Stimulated activated CD4-positive, alpha-beta T cell treated with anti-CD3 and anti-CD28 coated beads, Interleukin-1b, Interleukin-23, amount 100 ng/mL, for 24 hours (primary cell): Measurements from ENCODE around the gene WFIKKN2.
"Not testable (repeated sequence)": the region's sequence is repeated elsewhere in the genome, so short reads cannot be mapped to it uniquely, and the experiment has no call there.

Experiments
- DNase-seq, 4 experiments: peaks; one replicate each; pipeline ENCODE4 v3.0.0-alpha.2; 2020; ENCODE audit warnings: low read depth in 4 of 4, low spot score in 1 of 4

WFIKKN2 gene

GRCh38 chr17:50872710-50873424, 37.5 kb downstream of the WFIKKN2 start:
- peak in 2 of 4 experiments; percentile 22 to 24 for DNase-seq

DNA sequence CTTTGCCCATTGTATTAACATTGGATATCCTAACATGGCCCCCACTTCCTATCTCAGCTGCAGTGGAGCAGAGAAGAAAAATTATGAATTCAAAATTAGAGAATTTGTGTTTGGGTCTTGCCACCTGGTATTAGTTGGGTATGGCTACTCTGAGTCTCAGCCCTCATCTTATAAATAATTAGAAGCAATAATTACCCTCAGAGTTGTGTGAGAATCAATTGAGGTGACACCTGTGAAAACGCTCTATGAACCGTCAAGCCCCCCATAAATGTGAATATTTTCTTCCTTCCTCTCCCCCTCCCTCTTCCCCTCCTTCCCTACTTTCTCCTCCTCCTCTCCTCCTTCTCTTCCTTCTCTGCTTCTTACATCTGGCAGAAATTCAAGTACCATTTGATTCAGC, 39.7 kb downstream of the WFIKKN2 start:
- DNase-seq: no peak

DNA sequence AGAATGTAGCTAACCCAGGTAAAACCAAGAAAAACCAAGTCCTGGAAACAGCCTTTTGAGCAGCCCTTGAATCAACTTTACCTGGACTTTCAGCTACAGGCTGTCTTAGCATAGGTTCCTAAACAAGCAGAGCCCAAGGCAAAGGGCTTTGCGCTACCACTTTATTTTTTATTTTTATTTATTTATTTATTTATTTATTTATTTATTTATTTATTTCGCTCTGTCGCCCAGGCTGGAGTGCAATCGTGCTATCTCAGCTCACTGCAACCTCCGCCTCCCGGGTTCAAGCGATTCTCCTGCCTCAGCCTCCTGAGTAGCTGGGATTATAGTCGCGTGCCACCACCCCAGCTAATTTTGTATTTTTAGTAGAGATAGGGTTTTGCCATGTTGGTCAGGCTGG, 41.7 kb downstream of the WFIKKN2 start:
- not testable (repeated sequence) for DNase-seq

- DNase-seq: no peak
Observed at GRCh38 chr17:50877838-50878237, 42.5 kb downstream of the WFIKKN2 start.

- no peak for DNase-seq
Observed at GRCh38 chr17:50879086-50879485, 43.7 kb downstream of the WFIKKN2 start.

DNA sequence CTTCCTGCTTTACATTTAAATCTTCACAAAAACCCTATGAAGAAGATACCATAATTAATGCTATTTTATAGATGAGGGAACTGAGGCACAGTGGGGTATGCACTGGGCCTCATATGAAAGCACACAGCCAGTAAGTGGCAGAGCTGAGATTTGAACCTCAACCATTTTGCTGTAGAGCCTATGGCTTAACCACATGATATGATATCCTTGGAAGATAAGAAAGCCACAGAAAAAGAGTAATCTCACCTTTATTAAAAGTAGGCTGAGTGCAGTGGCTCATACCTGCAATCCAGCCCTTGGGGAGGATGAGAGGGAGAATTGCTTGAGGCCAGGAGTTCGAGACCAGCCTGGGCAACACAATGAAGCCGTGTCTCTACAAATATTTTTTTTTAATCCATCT, 45.8 kb downstream of the WFIKKN2 start:
- DNase-seq: no peak

- DNase-seq: no peak
Observed at GRCh38 chr17:50882851-50883250, 47.5 kb downstream of the WFIKKN2 start.

DNA sequence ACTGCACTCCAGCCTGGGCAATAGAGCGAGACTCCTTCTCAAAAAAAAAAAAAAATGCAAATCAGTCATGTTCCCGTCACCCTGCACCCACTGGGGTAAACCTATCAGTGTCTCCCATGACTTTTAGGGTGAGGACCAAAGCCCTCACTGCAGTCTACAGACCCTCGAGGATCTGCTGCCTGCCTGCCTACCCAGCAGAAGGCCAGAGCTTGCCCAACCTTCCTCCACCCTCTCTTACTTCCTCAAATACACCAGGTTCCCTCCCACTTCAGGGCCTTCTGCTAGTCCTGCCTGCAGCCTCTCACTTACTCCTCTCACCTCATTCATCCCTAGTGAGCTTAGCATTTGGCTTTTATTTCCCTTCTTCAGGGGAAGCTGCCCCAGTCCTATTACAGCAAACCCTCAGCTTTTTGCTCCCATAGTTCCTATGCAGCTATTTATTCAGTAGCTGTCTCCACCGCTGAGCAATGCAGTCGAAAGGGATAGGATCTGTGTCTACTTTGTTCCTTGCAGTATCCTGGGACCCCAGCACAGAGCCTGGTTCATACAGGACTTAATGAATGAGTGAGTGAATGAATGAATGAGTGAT, 48.6 kb downstream of the WFIKKN2 start:
- DNase-seq: no peak

- DNase-seq: no peak
Observed at GRCh38 chr17:50884439-50885311, 49.3 kb downstream of the WFIKKN2 start.

GRCh38 chr17:50887705-50888245, 52.4 kb downstream of the WFIKKN2 start:
- DNase-seq: no peak

DNA sequence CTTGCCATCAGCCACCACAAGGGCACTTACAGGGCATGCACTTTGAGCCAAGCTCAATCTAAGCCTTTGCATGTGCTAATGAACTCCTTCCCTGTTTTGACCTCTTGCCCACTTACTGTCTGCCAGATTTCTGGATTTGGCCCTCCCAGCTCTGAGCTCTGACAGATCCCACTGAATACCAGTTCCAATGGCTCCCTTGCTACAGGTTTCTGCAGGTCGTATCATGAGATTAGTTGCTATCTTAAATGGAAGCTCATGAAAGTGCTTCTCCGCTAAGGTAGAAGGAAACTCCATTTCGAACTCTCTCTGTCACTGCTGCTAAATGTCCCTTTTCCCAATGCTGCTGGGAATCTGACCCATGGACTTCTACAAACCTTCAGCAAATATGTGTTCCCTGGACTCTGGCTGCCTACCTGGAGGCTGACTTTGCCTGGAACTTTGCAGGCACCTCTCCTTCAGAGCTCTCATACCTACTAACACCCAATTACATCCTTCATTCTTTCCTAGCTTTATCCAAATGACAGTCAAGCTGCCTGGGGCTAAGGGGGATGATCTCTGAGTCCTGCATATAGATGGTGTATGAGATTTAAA, 54.2 kb downstream of the WFIKKN2 start:
- no peak for DNase-seq

DNA sequence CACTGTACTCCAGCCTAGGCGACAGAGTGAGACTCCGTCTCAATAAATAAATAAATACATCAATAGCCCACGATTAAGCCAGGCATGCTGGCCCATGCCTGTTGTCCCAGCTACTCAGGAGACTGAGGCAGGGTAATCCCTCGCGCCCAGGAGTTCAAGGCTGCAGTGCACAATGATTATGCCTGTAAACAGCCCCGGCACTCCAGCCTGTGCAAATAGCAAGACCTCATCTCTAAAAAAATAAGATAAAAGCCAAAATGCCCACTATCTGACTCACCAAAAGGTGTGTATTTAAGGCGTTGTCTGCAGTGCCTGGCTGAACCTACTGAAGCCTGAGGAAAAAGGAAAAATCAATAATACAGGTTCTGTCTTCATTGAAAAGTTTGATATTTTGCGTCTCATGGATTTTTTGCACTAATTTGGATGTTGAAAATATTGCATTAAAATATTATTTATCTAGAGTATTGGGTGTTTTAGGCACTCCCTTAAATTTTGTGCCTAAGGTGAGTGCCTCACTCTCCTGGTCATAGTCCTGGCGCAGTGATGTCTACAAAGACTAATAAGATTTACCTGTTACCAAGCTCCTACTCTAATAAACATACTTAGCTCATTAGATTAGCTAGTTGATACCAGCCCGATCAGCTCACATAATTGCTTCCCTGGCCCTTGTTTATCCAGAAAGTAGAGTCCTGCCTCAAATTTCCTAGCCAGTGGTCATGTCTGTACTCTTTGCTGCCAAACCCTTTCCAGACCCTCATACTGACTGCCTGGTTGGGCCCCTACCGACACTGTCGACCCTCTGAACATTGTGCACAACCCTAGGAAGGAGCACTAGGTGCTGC, 55.5 kb downstream of the WFIKKN2 start:
- DNase-seq: no peak

DNA sequence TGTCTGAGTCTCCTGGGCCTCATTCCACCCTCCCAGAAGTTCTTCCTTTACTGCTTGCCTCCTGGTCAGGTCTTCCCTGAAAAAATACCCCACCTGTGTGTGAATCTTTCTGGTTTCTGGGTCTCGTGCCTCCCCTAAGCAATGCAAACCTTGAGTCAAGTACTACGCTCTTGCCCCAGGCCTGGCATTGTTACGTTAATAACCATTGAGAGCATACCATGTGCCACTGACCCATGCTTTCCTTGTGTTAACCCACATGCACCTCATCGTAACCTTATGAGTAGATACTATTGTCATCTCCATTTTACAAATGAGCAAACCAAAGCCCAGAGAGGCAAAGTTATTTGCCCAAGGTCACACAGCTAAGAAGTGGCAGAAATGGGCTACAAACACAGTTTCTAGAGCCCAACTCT, 56.2 kb downstream of the WFIKKN2 start:
- DNase-seq: no peak
